OCI-LY3 (cell line): ENCODE data around the gene PSAPL1.
"Not testable (repeated sequence)": the region's sequence is repeated elsewhere in the genome, so short reads cannot be mapped to it uniquely, and the experiment has no call there.

Source experiments
- H2AFZ ChIP-seq: fragments of 200-600, 300-600 bp; shearing (Covaris generic); 2 replicates; pipeline ENCODE4 v1.6.0; 2014; ENCODE audit warnings: antibody characterized with exemption, low read depth, low read length
- H3K27ac ChIP-seq: fragments of 200-600, 300-600 bp; sonication (generic); 2 replicates; pipeline ENCODE4 v1.5.1; 2014; ENCODE audit warnings: mild to moderate bottlenecking, low read length, moderate library complexity, mixed read lengths
- H3K27me3 ChIP-seq: fragments of 200-600, 300-600 bp; sonication (generic); 2 replicates; pipeline ENCODE4 v1.6.1; 2014; ENCODE audit warnings: low read depth, low read length, mixed read lengths
- H3K36me3 ChIP-seq: fragments of 200-600, 300-600 bp; sonication (generic); replicated peaks from 2 replicates; pipeline ENCODE3; 2014; ENCODE audit warnings: low read depth, low read length, mixed read lengths
- H3K4me1 ChIP-seq: fragments of 300-600, 200-600 bp; sonication (generic); 2 replicates; pipeline ENCODE4 v1.6.1; 2014; ENCODE audit warnings: low read length, mixed read lengths
- H3K4me2 ChIP-seq: fragments of 200-600, 300-600 bp; sonication (generic); 2 replicates; pipeline ENCODE4 v1.6.1; 2014; ENCODE audit warnings: low read length, mixed read lengths
- H3K4me3 ChIP-seq: fragments of 300-600, 200-600 bp; sonication (generic); 2 replicates; pipeline ENCODE4 v1.5.1; 2014; ENCODE audit warnings: antibody characterized with exemption, mild to moderate bottlenecking, low read length, moderate library complexity
- H3K79me2 ChIP-seq: fragments of 300-600, 200-600 bp; shearing (Covaris generic); 2 replicates; pipeline ENCODE4 v1.6.1; 2014; ENCODE audit warnings: mild to moderate bottlenecking, low read length, mixed read lengths
- H3K9ac ChIP-seq: fragments of 300-600, 200-600 bp; shearing (Covaris generic); 2 replicates; pipeline ENCODE4 v1.6.0; 2014; ENCODE audit warnings: mild to moderate bottlenecking, low read length, moderate library complexity
- H3K9me3 ChIP-seq: fragments of 200-600, 300-600 bp; shearing (Covaris generic); 2 replicates; pipeline ENCODE4 v1.6.1; 2014; ENCODE audit warnings: low read length, mixed read lengths; ENCODE audit not compliant: insufficient read depth
- H4K20me1 ChIP-seq: fragments of 200-600, 300-600 bp; sonication (generic); 2 replicates; pipeline ENCODE4 v1.6.1; 2016; ENCODE audit warnings: low read length, mixed read lengths; ENCODE audit not compliant: insufficient read depth
- CTCF ChIP-seq: fragments of 200-600, 300-600 bp; sonication (generic); IDR thresholded peaks from 2 replicates; pipeline ENCODE4 v1.5.1; 2014; ENCODE audit warnings: antibody characterized with exemption, low read length, low read depth
- EZH2phosphoT487 ChIP-seq: fragments of 200-600 bp; shearing (Covaris generic); IDR thresholded peaks from 2 replicates; pipeline ENCODE4 v1.6.1; 2018; ENCODE audit warnings: antibody characterized with exemption, mixed run types, low read depth

PSAPL1 gene

GRCh38 chr4:7457201-7458065 is 22.7 kb upstream of the PSAPL1 start:
- no peak for TF ChIP-seq EZH2phosphoT487
- no peak for TF ChIP-seq CTCF

GRCh38 chr4:7452802-7453201 is 18.1 kb upstream of the PSAPL1 start:
- H3K9me3 ChIP-seq, H3K79me2 ChIP-seq, H3K4me3 ChIP-seq, H3K9ac ChIP-seq, H3K4me2 ChIP-seq, H3K4me1 ChIP-seq, H3K27me3 ChIP-seq, H4K20me1 ChIP-seq, H3K27ac ChIP-seq, H3K36me3 ChIP-seq, H2AFZ ChIP-seq: not testable (repeated sequence)

More at GRCh38 chr4:7457201-7458065, 22.7 kb upstream of the PSAPL1 start:
- Histone ChIP-seq H3K4me2 (no peak overlapping the region), H3K4me3 (no peak overlapping the region), H3K27me3 (no peaks in the 10 kb centered on the region), H3K4me1 (no peaks in the 10 kb centered on the region), H2AFZ (no peak overlapping the region), H4K20me1 (no peaks in the 10 kb centered on the region), H3K27ac (no peak overlapping the region), H3K9ac (no peak overlapping the region), H3K79me2 (no peaks in the 10 kb centered on the region), H3K9me3 (no peaks in the 10 kb centered on the region), H3K36me3 (no peaks in the 10 kb centered on the region)

- Histone ChIP-seq H3K36me3 (no peaks in the 10 kb centered on the region), H4K20me1 (no peaks in the 10 kb centered on the region), H3K9ac (no peak overlapping the region), H3K4me2 (no peak overlapping the region), H3K4me3 (no peak overlapping the region), H3K79me2 (no peaks in the 10 kb centered on the region), H3K9me3 (no peaks in the 10 kb centered on the region), H2AFZ (no peak overlapping the region), H3K27me3 (no peaks in the 10 kb centered on the region), H3K4me1 (no peaks in the 10 kb centered on the region), H3K27ac (no peak overlapping the region)
- TF ChIP-seq EZH2phosphoT487 (no peak), CTCF (no peak)
Observed at GRCh38 chr4:7451800-7452199, 17.1 kb upstream of the PSAPL1 start.

GRCh38 chr4:7451434-7451789 is 16.7 kb upstream of the PSAPL1 start:
- no peaks in the 10 kb centered on the region for H3K79me2 ChIP-seq
- H4K20me1 ChIP-seq = no peaks in the 10 kb centered on the region
- H3K9ac ChIP-seq = no peak overlapping the region
- H3K4me1 ChIP-seq = no peaks in the 10 kb centered on the region
- no peak overlapping the region for H3K4me3 ChIP-seq
- H3K36me3 ChIP-seq = no peaks in the 10 kb centered on the region
- H3K9me3 ChIP-seq = no peaks in the 10 kb centered on the region
- H3K27me3 ChIP-seq = no peaks in the 10 kb centered on the region
- no peak overlapping the region for H2AFZ ChIP-seq
- H3K4me2 ChIP-seq = no peak overlapping the region
- no peak for TF ChIP-seq EZH2phosphoT487
- TF ChIP-seq CTCF = no peak
- H3K27ac ChIP-seq = no peak overlapping the region
